Measurements from ENCODE around the gene SLAMF7.

DNA sequence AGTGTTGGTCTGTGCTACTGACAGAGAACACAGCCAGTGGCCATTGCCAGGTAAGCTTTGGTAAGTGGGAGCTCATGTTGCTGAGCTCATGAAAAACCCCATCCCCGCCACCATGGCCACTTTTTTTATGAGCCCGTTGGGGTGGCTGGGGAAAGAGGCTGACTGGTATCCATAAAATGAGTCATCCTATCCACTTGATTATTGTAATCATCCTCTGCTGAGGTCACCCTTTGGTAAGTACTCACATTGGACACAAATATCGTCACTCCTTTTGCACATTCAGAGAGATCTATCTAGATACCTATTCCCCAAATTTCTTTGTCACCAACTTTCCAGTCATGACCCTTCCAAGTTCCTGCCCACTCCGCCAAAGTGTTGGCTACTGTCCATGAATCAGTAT lies 22.0 kb downstream of the SLAMF7 start:
- TF ChIP-seq, protein P1, sequence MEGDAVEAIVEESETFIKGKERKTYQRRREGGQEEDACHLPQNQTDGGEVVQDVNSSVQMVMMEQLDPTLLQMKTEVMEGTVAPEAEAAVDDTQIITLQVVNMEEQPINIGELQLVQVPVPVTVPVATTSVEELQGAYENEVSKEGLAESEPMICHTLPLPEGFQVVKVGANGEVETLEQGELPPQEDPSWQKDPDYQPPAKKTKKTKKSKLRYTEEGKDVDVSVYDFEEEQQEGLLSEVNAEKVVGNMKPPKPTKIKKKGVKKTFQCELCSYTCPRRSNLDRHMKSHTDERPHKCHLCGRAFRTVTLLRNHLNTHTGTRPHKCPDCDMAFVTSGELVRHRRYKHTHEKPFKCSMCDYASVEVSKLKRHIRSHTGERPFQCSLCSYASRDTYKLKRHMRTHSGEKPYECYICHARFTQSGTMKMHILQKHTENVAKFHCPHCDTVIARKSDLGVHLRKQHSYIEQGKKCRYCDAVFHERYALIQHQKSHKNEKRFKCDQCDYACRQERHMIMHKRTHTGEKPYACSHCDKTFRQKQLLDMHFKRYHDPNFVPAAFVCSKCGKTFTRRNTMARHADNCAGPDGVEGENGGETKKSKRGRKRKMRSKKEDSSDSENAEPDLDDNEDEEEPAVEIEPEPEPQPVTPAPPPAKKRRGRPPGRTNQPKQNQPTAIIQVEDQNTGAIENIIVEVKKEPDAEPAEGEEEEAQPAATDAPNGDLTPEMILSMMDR (optimal IDR thresholded peaks at IDR 0.05 in 1 of 3, IDR thresholded peaks at IDR 0.05 in 1 of 3, conservative IDR thresholded peaks at IDR 0.05 in 1 of 3; ENCODE audit: extremely low read depth in 1 of 3, insufficient read depth in 2 of 3, low read length in 3 of 3) = no peak
- no peak for TF ChIP-seq EZH2 (IDR thresholded peaks at IDR 0.05; ENCODE audit: low read length)
